GM12878 (cell line): ENCODE measurements around the gene MAST4. TPM values are rescaled to one million over a fixed set of nuclear protein-coding genes. Genes with fewer than 3 reads are reported as not detected.

Experiments
- ATAC-seq: fragments of 200-7000 bp; cut with Tn5 transposase; 3 replicates; pipeline ENCODE4 v1.9.1; 2020; ENCODE audit warnings: mild to moderate bottlenecking, moderate library complexity
- BruUV-seq: library from RNA; stranded (reverse); fragments of 400-500 nt; replicated peaks from 2 replicates; lab custom pipeline; 2021; lab: Mats Ljungman, UMichigan
- CTCF ChIA-PET: fragments of 300-600 bp; sonication (Branson Sonifier 250); formaldehyde crosslinking; extraction: SDS; loops from one replicate; lab custom pipeline; 2021; ENCODE audit warnings: inconsistent platforms; lab: Yijun Ruan, JAX
- POLR2A ChIA-PET: fragments of 350-600 bp; formaldehyde crosslinking; extraction: SDS; loops from one replicate; lab custom pipeline; 2021; ENCODE audit warnings: inconsistent platforms; lab: Charles Lee
- RAD21 ChIA-PET: fragments of 300-600 bp; sonication (Branson Sonifier 250); formaldehyde crosslinking; loops from one replicate; lab custom pipeline; 2023; ENCODE audit warnings: antibody characterized with exemption; ENCODE audit not compliant: unreplicated experiment; lab: Charles Lee
- SMC1A ChIA-PET: fragments of 300-600 bp; sonication (Branson Sonifier 250); formaldehyde crosslinking; loops from one replicate; lab custom pipeline; 2023; ENCODE audit not compliant: unreplicated experiment, uncharacterized antibody; lab: Charles Lee
- DNase-seq: peaks from one replicate; pipeline ENCODE4 v3.0.0-alpha.2; 2011; ENCODE audit warnings: low read depth, low spot score
- FAIRE-seq: peaks from 3 replicates; lab custom pipeline; 2011; peaks lifted over from hg19 to GRCh38; lab: Jason Lieb, UNC
- H2AFZ ChIP-seq: 2 replicates; pipeline ENCODE4 v1.6.0; 2011; ENCODE audit warnings: low read depth, low read length, control low read depth; ENCODE audit not compliant: control insufficient read depth
- H3K27ac ChIP-seq: 2 replicates; pipeline ENCODE4 v1.5.1; 2011; ENCODE audit warnings: control low read depth; ENCODE audit not compliant: control insufficient read depth, insufficient read depth
- H3K27me3 ChIP-seq, 2 experiments: replicated peaks in 1 of 2; 2 replicates each; pipeline versions ENCODE4 v1.6.0 to v1.6.1; 2011; ENCODE audit warnings: low read length in 1 of 2; ENCODE audit not compliant: control insufficient read depth in 2 of 2, insufficient read depth in 2 of 2
- H3K36me3 ChIP-seq, 2 experiments: 2 replicates each; pipeline ENCODE4 v1.5.1; 2011; ENCODE audit warnings: low read length in 1 of 2; ENCODE audit not compliant: control insufficient read depth in 2 of 2, insufficient read depth in 2 of 2
- H3K4me1 ChIP-seq: 2 replicates; pipeline ENCODE4 v1.6.1; 2011; ENCODE audit warnings: mild to moderate bottlenecking, low read length, moderate library complexity, mixed read lengths; ENCODE audit not compliant: control insufficient read depth, insufficient read depth
- H3K4me2 ChIP-seq: 2 replicates; pipeline ENCODE4 v1.6.0; 2011; ENCODE audit warnings: control low read depth; ENCODE audit not compliant: control insufficient read depth, insufficient read depth
- H3K4me3 ChIP-seq: fragments of 200-600 bp; sonication (generic); 2 replicates; pipeline ENCODE4 v1.5.1; 2016
- H3K79me2 ChIP-seq: 2 replicates; pipeline ENCODE4 v1.6.0; 2011; ENCODE audit warnings: low read length; ENCODE audit not compliant: control insufficient read depth, insufficient read depth
- H3K9ac ChIP-seq: 2 replicates; pipeline ENCODE4 v1.8.0; 2011; ENCODE audit warnings: low read length, control low read depth, mixed read lengths; ENCODE audit not compliant: control insufficient read depth, insufficient read depth
- H3K9me3 ChIP-seq: replicated peaks from 3 replicates; pipeline ENCODE4 v1.5.1; 2011; ENCODE audit warnings: mild to moderate bottlenecking, low read length; ENCODE audit not compliant: control insufficient read depth, insufficient read depth
- H4K20me1 ChIP-seq: 2 replicates; pipeline ENCODE4 v1.6.0; 2011; ENCODE audit not compliant: control insufficient read depth, insufficient read depth
- ATF7 ChIP-seq: fragments of 450-650 bp; IDR thresholded peaks from 2 replicates; pipeline ENCODE4 v1.6.1; 2016; ENCODE audit warnings: low read depth, mild to moderate bottlenecking
- NBN ChIP-seq: fragments of 450-650 bp; IDR thresholded peaks from 2 replicates; pipeline ENCODE4 v1.6.1; 2016
- RBBP5 ChIP-seq: fragments of 200-600 bp; sonication (generic); conservative IDR thresholded peaks from 2 replicates; pipeline ENCODE4 v1.6.1; 2016
- WGBS: methylation state at CpG from one replicate; pipeline ENCODE4 v1.1.6; 2016; ENCODE audit warnings: low lambda C conversion rate; ENCODE audit not compliant: insufficient replicate concordance, insufficient coverage; ENCODE audit errors: missing lambda C conversion rate; 5-methylcytosine and 5-hydroxymethylcytosine counted together
- in situ Hi-C: fragments of 300-500 bp; cut with MboI; formaldehyde crosslinking; loops from 9 replicates; pipeline ENCODE4 v1.14.3; 2018; ENCODE audit warnings: mixed read lengths
- intact Hi-C: fragments of 100-400 bp; cut with micrococcal nuclease; formaldehyde crosslinking; loops from one replicate; pipeline ENCODE4 v1.14.2; 2022; ENCODE audit not compliant: unreplicated experiment
- polyA plus RNA-seq, 11 experiments: library from polyadenylated mRNA; depleted of rRNA in 4 of 11; unstranded in 6 of 11; stranded (reverse) in 5 of 11; fragments of >200 nt; fragmentation: Nextera tagmentation in 4 of 11; fragmentation: Illumina TruSeq in 1 of 11; extraction: Ambion mirVana in 4 of 11; extraction: Trizol in 1 of 11; gene quantifications; 1 replicate in 1 of 11; 2 replicates in 10 of 11; pipeline versions ENCODE4 v1.2.1 to v1.2.3, GENCODE V29; 2011 to 2016; ENCODE audit warnings: inconsistent platforms in 2 of 11, missing spikeins in 2 of 11, low read depth in 1 of 11
- total RNA-seq, 4 experiments: library from RNA; depleted of rRNA in 3 of 4; stranded (reverse); fragments of >200 nt in 3 of 4; fragmentation: Illumina TruSeq in 1 of 4; extraction: Trizol in 1 of 4; gene quantifications; 2 replicates each; pipeline versions ENCODE4 v1.2.1 to v1.2.3, GENCODE V29; 2013 to 2021
- TF ChIP-seq, protein P1 (sequence below): fragments of 450-650 bp; IDR thresholded peaks from 2 replicates; pipeline ENCODE4 v1.6.1; 2017; ENCODE audit warnings: low read depth, mild to moderate bottlenecking, moderate library complexity
- TF ChIP-seq, protein P2 (sequence below): fragments of 450-650 bp; IDR thresholded peaks from 2 replicates; pipeline ENCODE4 v1.6.1; 2017; ENCODE audit warnings: mild to moderate bottlenecking, moderate library complexity

The MAST4 gene
- total and polyA plus RNA-seq, 10 of the 15 experiments (the other 5 are each of a cell fraction or from before 2014, with no cell fraction given): 0.02 to 1.6 (median 0.29) TPM; not detected in 1

DNA sequence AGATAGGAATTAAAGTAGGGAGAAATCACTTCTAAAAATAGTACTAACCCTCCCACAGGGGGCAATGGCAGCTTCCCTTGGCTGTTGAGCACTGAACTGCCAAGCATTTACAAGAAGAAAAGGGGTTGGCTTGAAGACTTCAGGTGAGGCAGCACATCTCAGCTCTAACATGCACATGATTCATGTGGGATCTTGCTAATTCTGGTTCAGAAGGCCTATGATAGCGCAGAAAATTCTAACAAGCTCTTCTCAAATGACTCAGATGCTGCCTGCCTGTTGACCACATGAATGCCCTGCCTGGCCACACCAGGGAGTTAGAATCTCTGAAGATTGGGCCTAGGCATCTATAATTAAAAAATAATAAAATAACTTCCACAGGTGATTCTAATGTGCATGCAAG lies 577.8 kb downstream of the MAST4 start:
- no peak for ATAC-seq
- no peak overlapping the region for H3K9ac ChIP-seq
- peaks cover 4% of the 10 kb centered on the region for H3K9me3 ChIP-seq
- SMC1A ChIA-PET: interaction anchor here (1.7 kb wide), 1 partner anchor 19 kb away, joined by 3 read pairs; no protein-coding TSS in a partner anchor
- DNase-seq: no peak
- H2AFZ ChIP-seq: no peak overlapping the region
- no peaks in the 10 kb centered on the region for H4K20me1 ChIP-seq
- intact Hi-C loops: no loop called here
- no peaks in the 10 kb centered on the region for H3K79me2 ChIP-seq
- WGBS: 30% methylated on average over 1 of the region's 1 CpG
- no peak overlapping the region for H3K27ac ChIP-seq
- H3K4me2 ChIP-seq: no peak overlapping the region
- in situ Hi-C loops: no loop called here
- no peaks in the 10 kb centered on the region for H3K36me3 ChIP-seq
- no peaks in the 10 kb centered on the region; a peak in 1 of 4 replicates for H3K27me3 ChIP-seq
- H3K4me3 ChIP-seq: no peak overlapping the region
- BruUV-seq: no TSS peak
- POLR2A ChIA-PET: no interaction called here
- CTCF ChIA-PET: no interaction called here
- no peaks in the 10 kb centered on the region for H3K4me1 ChIP-seq
- no peak for FAIRE-seq
- TF ChIP-seq, protein P1, sequence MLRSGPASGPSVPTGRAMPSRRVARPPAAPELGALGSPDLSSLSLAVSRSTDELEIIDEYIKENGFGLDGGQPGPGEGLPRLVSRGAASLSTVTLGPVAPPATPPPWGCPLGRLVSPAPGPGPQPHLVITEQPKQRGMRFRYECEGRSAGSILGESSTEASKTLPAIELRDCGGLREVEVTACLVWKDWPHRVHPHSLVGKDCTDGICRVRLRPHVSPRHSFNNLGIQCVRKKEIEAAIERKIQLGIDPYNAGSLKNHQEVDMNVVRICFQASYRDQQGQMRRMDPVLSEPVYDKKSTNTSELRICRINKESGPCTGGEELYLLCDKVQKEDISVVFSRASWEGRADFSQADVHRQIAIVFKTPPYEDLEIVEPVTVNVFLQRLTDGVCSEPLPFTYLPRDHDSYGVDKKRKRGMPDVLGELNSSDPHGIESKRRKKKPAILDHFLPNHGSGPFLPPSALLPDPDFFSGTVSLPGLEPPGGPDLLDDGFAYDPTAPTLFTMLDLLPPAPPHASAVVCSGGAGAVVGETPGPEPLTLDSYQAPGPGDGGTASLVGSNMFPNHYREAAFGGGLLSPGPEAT: no peak
- TF ChIP-seq RBBP5 (no peak), ATF7 (no peak), NBN (no peak)
- TF ChIP-seq, protein P2, sequence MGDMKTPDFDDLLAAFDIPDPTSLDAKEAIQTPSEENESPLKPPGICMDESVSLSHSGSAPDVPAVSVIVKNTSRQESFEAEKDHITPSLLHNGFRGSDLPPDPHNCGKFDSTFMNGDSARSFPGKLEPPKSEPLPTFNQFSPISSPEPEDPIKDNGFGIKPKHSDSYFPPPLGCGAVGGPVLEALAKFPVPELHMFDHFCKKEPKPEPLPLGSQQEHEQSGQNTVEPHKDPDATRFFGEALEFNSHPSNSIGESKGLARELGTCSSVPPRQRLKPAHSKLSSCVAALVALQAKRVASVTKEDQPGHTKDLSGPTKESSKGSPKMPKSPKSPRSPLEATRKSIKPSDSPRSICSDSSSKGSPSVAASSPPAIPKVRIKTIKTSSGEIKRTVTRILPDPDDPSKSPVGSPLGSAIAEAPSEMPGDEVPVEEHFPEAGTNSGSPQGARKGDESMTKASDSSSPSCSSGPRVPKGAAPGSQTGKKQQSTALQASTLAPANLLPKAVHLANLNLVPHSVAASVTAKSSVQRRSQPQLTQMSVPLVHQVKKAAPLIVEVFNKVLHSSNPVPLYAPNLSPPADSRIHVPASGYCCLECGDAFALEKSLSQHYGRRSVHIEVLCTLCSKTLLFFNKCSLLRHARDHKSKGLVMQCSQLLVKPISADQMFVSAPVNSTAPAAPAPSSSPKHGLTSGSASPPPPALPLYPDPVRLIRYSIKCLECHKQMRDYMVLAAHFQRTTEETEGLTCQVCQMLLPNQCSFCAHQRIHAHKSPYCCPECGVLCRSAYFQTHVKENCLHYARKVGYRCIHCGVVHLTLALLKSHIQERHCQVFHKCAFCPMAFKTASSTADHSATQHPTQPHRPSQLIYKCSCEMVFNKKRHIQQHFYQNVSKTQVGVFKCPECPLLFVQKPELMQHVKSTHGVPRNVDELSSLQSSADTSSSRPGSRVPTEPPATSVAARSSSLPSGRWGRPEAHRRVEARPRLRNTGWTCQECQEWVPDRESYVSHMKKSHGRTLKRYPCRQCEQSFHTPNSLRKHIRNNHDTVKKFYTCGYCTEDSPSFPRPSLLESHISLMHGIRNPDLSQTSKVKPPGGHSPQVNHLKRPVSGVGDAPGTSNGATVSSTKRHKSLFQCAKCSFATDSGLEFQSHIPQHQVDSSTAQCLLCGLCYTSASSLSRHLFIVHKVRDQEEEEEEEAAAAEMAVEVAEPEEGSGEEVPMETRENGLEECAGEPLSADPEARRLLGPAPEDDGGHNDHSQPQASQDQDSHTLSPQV: no peak
- TF ChIP-seq, all 136 proteins: peak for 0
- RAD21 ChIA-PET: no interaction called here
